ENCODE measurements around the gene ADGRD1.

The ADGRD1 gene

DNA sequence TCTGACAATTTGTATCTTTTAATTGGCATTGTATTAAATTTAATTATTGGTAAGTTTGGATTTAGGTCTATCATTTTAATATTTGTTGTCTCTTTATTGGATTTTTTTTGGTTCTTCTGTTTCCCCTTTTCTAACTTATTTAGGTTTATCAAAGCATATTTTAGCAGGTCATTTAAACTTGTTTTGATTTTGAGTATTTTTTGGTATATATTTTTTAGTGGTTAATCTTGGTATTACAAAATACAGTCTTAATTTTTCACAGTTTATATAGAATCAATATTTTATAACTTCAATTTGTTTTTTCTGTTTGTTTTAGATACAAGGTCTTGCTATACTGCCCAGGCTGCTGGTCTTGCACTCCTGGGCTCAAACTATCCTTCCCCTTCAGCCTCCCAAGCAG, 15.5 kb upstream of the ADGRD1 start:
- DNase-seq = no peak

DNA sequence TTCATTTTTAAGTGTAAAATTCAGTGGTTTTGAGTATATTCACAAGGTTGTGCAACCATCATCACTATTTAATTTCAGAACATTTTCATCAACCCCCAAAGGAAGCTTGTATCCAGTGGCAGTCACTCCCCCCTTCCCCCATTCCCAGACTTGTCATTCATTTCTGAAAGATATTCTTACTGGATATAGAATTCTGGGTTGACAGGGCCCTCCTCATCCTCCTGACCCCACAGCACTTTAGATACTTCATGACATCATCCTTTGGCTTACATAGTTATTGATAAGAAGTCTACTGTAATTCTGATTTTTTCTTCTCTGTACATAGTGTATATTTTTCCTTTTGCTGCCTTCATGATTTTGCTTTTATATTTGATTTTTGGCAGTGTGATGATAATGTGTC, 8.8 kb upstream of the ADGRD1 start:
- DNase-seq = no peak

DNA sequence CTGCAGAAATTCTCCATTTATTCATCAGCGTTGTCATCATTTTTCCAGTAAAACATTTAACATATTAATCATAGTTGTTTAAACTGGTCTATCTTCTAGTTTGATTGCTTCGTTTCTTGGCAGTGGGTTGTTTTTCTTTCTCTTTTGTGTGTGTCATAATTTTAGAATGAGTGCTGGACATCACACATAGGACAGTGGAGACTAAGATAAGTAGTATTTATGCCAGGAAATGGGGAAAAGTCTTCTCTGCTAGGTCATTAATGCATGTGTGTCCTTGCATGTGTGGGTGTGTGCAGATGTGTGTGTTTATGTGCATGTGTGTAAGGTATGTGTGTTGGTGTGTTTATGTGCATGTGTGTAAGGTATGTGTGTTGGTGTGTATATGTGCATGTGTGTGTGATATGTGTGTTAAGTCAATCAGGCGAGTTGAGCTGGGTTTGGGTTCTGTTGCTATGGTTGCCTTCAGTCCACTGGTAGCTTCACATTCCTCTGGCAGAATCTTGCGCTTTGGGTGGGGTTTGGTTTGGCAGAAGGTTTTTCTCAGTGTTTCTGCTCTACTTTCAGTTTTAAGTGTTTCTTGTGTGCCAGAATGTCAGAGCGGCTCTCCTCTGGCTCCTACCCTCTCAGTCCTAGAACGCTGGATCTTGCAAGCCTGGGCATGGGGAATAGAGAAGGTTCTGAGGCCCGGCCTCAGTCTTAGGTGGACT, 7.8 kb upstream of the ADGRD1 start:
- no peak for DNase-seq

DNA sequence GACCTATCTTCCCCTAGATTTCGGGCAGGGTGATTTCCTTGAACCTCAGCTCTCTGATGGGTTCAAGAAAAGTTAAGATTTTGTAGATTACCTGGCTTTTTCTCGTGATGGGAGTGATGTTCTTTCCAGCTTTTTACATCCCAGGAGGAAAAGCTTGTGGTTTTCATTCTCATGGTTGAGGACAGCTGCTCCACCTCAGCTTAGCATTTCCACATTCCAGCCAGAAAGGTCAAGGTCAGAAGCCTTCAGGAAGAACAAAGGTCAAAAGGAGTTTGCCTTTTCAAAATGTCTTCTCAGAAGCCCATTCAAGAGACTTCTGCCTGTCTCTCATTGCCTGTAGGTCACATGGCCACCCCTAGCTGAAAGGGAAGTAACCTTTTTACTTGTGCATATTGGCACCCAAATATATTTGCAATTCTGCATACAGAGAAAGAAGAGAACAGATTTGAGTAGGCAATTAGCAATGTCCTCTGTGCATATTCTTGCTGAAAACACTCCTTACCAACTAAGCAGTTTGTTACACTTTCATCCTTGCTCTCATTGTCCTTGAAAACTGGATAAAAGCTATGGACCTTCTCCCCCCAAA, 6.6 kb upstream of the ADGRD1 start:
- no peak for DNase-seq

DNA sequence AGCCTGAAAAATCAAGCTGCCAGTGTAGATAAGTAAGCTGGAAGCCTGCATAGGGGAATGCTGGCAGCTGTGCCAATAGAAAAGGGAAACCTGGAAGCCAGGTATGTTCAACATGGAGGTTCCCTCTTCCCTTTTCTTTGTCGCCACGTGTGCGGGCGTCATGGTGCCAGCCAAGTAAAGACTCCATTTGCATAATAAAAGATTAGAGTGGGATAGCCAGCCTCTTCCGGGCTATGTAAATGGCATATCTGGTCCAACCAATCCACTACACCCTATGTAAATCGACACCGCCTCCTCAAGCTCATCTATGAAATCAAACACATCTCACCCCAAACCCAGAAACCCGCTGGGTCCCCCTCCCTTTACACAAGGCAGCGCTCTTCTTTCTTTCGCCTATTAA, 5.6 kb upstream of the ADGRD1 start:
- no peak for DNase-seq

DNA sequence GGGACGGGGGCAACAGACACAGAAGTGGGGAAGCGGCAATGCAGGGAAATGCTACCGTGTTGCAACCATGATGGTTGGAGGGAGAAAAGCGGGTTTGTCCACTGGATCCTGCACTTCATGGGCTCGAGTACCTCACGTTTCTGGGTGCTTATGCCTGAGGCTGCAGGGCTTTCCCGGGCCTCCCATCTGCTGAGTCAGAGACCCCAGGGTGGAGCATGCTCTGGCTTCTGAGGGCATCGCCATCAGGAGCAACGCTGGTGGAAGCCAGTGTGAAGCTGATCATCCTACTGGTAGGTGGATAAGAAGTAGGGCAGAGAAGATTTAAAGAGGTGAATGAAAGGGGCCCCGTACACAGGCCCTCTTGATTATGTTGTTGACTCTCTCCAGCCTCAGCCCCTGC, 5.0 kb upstream of the ADGRD1 start:
- no peak for DNase-seq

DNA sequence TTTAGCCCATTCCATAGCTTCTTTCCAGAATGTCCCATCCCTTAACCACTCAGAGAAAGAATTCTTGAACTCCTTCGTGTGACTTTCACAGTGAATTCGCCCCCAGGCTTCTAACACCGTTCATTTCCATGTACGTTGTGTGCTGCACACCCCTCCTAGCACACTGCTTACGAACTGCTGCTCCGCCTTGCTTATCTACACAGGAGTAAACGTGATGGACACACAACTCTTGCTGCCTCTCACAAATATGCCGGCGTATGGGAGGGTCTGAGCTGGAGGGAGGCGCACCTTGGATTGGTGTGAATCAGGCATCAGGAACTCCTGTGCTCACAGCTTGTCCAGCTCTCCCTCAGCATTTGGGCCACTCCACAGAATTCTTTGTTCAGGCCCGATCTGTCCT, 3.9 kb upstream of the ADGRD1 start:
- no peak for DNase-seq

DNA sequence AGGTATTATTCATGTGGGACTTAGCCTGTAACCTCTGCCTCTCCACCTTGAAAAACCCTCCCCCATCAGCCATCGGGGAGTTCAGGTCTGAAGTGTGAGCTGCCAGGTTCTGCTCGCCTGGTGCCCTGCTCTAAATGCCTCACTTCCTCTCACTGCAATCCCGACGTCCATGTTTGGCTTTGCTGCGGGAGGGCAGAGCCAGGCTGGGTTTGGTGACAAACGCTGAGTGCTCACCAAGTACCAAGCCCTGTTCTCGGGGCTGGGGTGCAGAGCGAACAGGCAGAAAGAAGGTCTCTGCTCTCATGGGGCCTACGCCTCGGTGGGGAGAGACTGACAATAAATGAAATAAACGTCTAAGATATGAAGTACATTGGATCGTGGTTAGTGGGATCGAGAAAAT, 2.1 kb upstream of the ADGRD1 start:
- DNase-seq = no peak

DNA sequence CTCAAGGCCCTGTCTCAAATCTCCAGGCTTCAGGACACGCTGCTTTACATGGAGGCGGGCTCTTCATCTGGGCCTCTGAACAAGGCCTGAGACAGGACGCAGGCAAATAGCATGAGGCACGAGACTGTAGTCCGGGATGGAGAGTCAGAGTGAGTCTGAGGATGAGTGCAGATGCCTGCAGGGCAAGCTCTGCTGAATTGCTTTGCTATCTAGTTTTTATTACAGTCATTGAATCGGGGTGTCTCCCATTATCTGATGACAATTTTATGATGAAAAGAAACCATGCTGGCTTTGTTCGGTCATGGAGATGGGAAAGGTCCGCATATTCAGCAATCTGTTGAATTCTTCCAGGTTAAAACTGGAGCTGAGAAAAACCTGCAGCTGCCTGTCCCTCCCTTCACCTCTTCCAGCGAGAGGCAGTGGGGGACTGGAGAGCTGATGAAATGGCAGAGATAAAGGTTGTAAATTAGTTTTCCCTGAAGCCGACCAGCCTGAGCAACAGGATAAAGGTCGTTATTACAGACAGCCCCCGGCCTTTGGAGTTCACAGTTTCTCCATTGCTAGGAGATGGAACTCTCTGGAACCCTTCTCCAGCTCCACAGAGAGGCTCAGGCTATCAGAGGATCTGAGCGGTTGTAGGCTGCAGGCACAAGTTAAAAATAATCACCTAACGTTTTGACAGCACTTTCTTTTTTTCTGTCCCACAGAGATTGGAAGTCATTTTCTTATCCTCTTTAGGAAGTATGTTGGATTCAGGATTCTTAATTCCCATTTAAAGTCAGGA, 1.3 kb upstream of the ADGRD1 start:
- DNase-seq = no peak

DNA sequence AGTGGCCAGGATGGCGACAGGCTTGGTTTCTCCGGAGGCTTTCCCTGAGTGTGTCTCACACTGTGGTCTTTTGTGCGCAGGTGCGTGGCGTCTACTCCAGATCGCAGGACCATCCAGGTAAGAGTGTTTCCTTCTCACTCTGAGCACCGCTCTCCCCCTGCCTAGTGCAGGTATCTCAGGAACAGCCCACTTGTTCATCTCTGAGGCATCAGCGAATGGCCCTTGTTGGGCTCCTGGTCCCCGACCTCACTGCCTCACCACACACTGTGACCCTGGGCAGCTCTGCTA, 781 bp downstream of the ADGRD1 start:
- DNase-seq = no peak

DNA sequence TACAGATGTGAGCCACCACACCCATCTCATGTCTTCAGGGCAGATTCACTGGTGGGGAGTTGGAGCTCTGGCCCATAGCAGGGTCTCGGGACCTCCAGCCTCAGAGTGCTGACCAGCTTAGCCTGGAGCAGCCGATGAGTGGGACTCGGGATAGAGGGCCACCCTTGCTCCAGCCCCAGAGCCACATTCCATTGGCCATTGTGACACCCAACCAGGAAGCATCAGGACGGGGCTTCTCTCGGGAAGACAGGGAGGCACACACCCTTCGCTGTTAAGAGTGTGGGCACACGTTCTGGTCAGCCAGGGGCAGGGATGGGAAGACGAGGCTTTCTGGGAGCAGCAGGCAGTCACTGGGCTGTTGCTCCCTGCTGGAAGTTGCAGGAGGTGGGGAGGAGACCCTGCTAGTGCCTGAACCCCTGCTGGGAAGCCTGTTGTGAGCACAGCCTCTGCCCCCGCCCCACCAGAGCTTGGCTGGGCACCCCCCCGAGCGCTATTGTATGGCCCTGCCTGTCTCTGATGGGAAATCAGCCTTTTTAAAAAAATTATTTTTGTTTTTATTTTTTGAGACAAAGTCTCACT, 1.6 kb downstream of the ADGRD1 start:
- DNase-seq = no peak

DNA sequence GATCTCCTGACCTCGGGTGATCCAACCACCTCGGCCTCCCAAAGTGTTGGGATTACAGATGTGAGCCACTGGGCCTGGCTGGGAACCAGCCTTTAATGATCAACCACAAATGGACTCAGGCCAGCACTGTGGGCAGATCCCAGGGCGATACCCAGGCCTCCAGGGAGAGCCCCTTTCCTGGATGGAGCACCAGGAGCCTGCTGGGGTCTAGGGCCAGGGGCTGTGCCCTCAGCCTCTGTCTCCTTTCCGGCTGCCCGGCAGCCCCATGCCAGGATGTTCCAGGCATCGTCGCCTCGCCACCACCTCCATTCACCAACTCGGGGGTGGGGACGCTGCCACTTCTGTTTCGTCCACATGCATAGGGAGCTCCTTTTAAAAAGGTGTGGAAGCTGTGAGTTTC, 2.3 kb downstream of the ADGRD1 start:
- no peak for DNase-seq

DNA sequence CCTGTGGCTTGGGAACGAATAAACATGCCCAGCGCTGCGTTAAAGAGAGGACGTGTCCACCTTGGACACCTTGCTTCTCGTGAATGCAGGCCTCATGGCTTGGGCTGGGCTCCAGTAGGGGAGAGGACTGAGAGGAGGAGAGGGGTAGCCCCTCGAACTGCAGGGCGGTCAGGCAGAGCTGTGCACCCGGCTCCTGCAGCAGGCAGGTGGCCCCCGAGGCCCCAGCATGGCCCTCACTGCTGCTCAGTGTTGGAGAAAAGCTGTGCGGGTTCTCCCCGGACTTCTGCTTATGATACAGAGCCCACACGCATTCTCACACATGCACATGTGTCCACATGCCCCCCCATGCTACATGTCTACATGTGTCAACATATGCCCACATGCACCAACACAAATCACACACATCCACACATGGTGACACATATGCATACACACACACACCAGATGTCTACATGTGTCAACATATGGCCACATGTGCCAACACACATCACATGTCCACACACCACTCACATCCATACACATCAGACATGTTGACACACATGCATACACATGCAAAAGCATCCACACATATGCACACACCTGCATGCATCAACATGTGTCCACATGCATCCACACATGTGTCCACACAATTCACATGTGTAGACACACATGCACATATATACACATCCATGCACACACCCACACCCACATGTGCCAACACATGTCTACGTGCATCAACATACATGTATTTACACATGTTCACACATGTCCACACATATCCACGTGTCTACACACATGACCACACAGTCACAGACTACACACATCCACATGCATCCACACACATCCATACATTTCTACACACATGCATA, 3.0 kb downstream of the ADGRD1 start:
- no peak for DNase-seq

DNA sequence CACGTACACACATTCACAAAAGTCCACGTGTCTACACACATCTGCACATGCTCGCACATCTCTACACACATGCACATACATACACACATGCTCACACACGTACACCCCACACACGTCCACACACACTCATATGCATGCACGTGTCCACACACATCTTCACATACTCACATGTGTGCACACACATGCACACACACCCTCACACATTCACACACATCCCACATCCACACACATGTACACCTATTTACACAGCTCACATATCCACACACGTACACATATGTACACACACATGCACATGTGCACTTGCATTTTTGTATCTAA, 3.6 kb downstream of the ADGRD1 start:
- DNase-seq = no peak

DNA sequence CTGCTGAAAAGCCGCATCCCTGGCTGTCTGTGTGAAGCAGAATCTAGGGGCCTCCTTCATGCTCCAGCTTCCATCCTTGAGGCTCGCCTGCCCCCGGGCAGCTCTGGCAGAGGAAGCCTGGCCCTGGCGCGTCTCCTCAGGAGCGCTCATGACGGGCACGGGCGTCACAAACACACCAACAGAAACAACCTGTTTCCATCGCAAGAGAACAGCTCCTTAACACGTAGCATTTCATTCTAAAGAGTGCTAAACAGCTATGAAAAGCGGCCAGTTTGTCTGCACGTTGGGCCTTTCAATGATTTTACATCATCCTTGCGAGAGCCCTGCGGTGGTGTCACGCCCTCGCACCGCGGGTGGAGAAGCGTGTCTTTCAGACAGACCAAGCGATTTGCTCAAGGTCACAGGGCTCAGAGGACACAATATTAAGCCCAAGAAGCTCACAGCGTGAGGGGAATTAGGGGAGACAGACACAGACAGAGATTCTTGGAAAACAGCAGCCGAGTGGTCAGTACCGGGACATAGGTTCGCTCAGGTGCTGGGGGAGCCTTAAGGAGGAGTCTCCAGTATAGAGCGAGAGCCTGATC, 4.9 kb downstream of the ADGRD1 start:
- no peak for DNase-seq

DNA sequence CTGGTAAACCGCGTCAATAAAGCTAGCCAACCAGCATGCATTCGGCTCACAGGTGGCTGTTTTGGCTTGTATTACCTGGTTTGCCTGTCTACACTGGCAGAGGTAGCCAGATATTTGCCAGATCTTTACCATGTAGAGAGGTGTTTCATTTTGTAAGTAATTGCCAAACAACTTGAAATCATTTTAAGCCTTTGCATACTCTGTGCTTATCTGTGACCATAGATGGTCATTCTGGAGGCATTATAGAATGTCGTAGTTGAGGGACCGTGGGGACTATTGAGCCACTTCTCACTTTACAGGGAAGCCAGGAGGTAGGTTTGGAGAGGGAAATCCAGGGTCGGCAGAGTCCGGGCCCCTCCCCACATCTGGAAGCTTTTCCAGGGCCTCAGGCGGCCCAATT, 5.9 kb downstream of the ADGRD1 start:
- DNase-seq = no peak

DNA sequence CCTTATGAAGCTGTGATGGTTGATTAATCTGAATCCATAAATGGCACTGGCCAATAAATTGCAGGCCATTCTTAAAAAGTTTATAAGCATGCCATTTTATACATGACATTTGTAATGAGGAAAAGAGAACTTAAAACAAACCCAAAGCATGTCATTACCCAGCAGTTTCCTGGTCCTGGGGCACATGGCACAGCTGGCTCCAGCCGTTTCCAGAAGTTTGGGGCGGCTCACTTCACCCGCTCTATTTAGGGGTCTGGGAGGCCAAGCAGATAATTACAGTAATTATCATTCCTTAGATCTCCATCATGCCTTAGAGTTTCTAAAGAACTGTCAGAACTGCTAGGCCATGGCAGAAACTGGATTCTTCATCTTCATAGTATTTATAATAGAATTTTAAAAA, 6.4 kb downstream of the ADGRD1 start:
- DNase-seq = no peak

DNA sequence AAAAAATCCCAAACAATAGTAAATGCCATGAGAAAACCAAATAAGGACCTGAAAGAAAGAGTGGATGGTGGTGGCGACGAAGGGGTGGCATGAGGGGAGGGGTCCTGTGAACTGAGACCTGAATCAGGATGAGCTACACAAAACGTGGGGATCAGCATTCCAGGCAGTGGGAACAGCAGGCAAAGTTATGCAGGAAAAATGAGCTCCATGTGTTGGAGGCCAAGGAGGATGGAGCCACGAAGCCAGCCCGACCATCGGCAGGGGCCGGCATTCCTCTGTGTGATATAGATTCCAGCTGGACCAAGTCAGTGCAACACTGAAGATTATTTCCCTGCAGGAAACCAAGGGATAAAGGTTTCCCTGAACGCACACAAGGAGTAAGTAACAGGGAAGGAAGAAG, 7.1 kb downstream of the ADGRD1 start:
- DNase-seq = no peak

DNA sequence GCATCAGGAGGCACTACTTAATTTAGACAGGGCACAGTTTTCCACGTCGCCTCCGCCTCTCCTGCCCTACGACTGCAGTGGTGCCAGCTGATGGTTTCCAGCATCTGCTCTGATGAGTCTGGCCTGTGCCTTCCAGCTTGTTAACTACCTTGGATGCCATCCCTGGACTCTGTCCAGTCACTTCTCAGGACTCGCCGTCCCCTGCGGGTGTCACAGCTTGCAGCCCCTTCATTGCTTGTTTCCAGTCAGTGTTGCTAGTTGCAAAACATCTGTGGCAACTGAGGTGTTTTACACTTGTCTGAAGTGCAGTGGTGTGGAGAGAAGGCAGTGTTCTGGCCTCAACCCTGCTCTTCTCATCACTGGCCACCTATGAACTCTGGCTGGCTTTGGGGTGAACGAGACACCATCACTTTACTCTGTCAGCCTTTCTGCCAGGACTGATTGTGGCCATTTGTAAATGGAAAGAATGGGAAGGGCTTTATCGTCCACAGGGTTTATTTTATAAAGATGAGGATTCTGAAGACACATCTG, 8.3 kb downstream of the ADGRD1 start:
- no peak for DNase-seq

DNA sequence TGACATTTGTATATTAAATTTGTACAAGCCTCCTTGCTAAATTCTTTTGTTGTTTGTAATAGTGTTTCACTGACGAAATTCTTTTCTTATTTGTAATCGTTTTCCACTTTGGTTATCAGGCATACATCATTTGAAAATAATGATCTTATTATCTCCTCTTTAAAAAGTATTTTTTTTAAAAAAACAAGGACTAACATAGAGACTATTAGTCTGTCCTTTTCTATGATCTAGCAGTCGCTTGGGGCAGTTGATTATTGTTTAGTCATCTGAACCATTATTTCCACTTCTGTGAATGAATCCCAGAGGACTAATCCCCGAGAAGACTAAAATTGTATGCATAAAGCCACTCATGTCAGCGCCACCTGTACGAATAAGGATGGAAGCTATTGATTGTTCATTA, 11.5 kb downstream of the ADGRD1 start:
- no peak for DNase-seq

DNA sequence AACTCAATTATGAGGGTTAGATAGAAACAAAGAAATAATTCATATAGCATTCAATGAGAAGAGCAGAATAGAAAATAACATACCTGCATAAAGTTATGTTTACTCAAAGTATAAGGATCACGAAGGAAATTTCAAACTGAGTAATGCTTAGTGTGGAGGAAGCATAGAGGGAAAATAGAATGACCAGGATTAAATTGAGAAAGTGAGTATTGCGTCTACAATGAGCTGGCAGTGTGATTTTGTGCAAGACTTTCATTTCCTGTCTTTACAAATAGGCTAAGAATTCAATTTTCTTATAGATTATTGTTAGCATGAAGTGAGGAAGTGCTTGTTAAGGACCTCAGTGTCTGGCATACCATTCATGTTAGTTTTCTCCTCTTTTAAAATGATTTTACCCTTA, 12.0 kb downstream of the ADGRD1 start:
- no peak for DNase-seq

DNA sequence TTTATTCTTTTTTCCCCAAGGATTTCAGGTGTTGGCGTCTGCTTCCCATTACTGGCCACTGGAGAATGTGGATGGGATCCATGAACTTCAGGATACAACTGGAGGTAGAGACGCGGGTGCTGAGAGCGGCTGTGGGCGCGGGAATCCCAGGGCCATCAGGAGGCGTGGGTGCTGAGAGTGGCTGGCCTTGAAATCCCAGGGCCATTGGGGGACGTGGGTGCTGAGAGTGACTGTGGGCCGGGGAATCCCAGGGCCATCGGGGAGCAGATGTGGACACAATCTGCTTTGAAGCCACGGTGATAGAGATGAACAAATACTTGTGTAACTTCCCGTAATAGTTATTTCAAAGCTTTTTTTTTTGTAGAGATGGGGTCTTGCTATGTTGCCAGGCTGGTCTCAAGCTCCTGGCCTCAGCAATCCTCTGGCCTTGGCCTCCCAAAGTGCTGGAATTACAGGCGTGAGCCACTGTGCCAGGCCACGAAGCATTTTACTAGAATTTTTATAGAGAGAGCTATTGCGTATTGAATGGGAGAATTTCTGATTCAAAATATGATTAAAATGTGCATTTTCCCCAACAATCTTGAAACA, 12.8 kb downstream of the ADGRD1 start:
- DNase-seq = no peak

DNA sequence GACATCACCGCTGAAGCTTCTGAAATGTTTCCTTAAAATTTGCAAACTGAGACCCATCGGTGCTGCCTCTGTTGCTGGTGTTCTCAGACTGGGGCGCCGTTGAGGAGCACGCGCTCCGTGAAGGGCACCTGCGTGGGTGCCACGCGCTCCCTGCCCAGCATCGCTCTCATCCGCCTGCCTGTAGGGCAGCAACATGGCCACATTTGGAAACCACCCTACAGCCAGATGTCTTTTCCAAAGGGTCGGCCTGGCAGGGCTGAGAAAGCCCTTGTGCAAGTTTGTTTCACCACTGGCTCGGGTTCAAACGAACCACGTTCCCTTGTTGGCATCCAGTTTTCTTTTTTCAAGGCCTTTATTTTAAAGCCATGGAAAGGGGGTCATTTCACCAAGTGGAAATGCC, 13.9 kb downstream of the ADGRD1 start:
- DNase-seq = no peak

Data from Kasumi-1 (cell line).